Measurements from ENCODE around the gene DENND5B. TPM values are rescaled to one million over a fixed set of nuclear protein-coding genes. Genes with fewer than 3 reads are reported as not detected.
"Not testable (repeated sequence)": the region's sequence is repeated elsewhere in the genome, so short reads cannot be mapped to it uniquely, and the experiment has no call there.

The DENND5B gene
- total RNA-seq, 4 donors from 2014 or later = 1.6 to 9.7 (median 5.8) TPM

DNA sequence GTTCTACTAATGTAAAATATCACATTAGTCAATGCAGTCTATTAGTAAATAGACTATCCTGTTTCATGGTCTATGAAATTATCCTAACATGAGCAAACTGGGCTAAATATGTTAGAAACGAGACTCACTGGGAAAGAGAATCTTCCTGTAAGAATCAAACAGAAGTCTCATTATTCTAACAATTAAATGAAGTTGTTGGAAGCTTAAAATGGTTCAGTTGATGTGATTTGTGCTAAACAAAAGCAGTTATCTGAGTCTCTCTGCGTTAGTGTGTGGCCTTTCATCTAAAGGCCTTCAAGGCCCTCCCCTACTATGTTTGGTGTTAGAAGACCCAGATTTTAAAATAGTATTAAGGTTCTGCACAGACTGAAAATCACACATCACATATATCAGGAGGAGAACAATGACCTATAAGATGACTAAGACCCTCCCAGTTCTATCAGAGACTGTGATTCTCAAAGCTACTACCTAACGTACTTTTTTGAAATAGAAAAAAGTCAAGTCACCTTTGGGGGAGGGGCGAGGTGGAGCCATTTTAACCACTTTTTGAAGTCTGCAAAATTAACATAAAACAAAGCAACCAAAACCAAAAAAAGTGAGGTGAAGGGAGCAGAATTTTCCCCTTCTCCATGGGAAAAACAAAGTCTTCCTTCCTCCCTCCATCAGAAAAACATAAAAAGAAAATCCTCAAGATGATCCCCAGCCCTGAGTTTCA lies 82.3 kb downstream of the DENND5B start:
- peaks cover 5% of the 10 kb centered on the region for H3K4me1 ChIP-seq
- H3K36me3 ChIP-seq = no peaks in the 10 kb centered on the region
- no peak for DNase-seq (ENCODE audit: low spot score in 2 of 2)
- no peak overlapping the region for H3K27ac ChIP-seq
- WGBS = 81% methylated on average over 4 of the region's 4 CpGs
- TF ChIP-seq POLR2AphosphoS5 (IDR thresholded peaks at IDR 0.05) (no peak), EP300 (IDR thresholded peaks at IDR 0.05) (no peak), POLR2A (IDR thresholded peaks at IDR 0.05) (no peak)
- TF ChIP-seq, protein P1, sequence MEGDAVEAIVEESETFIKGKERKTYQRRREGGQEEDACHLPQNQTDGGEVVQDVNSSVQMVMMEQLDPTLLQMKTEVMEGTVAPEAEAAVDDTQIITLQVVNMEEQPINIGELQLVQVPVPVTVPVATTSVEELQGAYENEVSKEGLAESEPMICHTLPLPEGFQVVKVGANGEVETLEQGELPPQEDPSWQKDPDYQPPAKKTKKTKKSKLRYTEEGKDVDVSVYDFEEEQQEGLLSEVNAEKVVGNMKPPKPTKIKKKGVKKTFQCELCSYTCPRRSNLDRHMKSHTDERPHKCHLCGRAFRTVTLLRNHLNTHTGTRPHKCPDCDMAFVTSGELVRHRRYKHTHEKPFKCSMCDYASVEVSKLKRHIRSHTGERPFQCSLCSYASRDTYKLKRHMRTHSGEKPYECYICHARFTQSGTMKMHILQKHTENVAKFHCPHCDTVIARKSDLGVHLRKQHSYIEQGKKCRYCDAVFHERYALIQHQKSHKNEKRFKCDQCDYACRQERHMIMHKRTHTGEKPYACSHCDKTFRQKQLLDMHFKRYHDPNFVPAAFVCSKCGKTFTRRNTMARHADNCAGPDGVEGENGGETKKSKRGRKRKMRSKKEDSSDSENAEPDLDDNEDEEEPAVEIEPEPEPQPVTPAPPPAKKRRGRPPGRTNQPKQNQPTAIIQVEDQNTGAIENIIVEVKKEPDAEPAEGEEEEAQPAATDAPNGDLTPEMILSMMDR (IDR thresholded peaks at IDR 0.05) = no peak
- no peaks in the 10 kb centered on the region for H3K9me3 ChIP-seq
- H3K27me3 ChIP-seq = no peaks in the 10 kb centered on the region
- no peak overlapping the region for H3K4me3 ChIP-seq

DNA sequence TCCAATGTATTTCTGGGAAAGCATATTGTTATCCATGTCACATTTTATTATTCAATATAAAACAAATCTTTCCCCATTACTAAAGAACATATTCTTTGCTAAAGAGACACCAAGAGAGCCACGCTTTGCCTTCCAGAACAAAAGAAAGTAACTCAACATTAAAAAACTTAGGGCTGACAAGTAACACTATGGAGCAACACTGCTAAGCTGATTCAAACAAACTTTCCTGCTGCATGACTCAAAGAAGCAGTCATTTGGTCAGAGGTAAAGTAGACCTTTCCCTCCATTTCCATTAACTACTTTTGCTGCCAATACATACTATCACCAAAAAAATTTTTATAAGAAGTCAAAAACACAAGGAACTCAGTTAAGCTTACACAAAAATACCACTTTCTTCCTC lies 83.0 kb downstream of the DENND5B start:
- Histone ChIP-seq H3K4me1 (peaks cover 5% of the 10 kb centered on the region), H3K27me3 (no peaks in the 10 kb centered on the region), H3K36me3 (no peaks in the 10 kb centered on the region), H3K9me3 (no peaks in the 10 kb centered on the region), H3K4me3 (no peak overlapping the region), H3K27ac (no peak overlapping the region)
- DNase-seq (ENCODE audit: low spot score in 2 of 2) = no peak
- WGBS = 82% methylated on average over 1 of the region's 1 CpG
- no peak for TF ChIP-seq POLR2AphosphoS5 (IDR thresholded peaks at IDR 0.05)
- TF ChIP-seq POLR2A (IDR thresholded peaks at IDR 0.05) = no peak
- TF ChIP-seq, protein P1 (IDR thresholded peaks at IDR 0.05) = no peak
- TF ChIP-seq EP300 (IDR thresholded peaks at IDR 0.05) = no peak

DNA sequence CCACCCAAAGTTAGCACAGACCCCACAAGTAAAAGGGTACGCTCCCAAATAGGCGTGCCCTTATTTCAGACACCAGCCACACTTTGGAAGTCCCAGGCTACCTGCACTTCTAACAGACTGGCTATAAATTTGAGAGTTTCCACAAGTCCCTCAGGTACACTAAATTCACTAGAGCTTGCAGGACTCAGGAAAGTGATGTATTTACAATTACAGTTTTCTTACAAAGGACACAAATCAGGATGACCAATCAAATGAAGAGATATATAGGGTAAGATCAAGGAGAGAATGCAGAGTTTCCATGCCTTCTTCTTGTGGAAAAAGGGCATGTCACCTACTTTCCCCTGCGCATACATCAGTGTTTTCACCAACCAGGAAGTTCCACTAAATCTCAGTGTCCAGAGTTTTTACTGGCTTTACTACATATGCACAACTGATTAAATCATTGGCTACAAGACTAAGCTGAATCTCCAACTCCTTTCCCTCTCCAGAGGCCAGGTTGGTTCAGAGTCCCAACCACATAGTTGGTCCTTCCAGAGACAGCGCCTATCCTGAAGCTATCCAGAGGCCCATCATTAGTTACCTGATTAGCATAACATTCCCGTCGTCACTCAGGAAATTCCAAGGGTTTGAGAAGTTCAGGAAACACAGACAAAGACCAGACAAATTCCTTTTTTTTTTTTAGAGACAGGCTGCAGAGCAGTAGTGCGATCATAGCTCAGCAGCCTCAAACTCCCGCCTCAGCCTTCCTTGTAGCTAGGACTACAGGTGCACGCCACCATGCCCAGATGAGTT lies 84.2 kb downstream of the DENND5B start:
- TF ChIP-seq POLR2AphosphoS5 (IDR thresholded peaks at IDR 0.05) (no peak), POLR2A (IDR thresholded peaks at IDR 0.05) (no peak), EP300 (IDR thresholded peaks at IDR 0.05) (no peak)
- TF ChIP-seq, protein P1 (IDR thresholded peaks at IDR 0.05) = no peak
- Histone ChIP-seq H3K36me3 (no peaks in the 10 kb centered on the region), H3K4me1 (peaks cover 5% of the 10 kb centered on the region), H3K27ac (no peak overlapping the region), H3K4me3 (no peak overlapping the region), H3K27me3 (no peaks in the 10 kb centered on the region), H3K9me3 (no peaks in the 10 kb centered on the region)
- WGBS = 88% methylated on average over 9 of the region's 9 CpGs
- no peak for DNase-seq (ENCODE audit: low spot score in 2 of 2)

DNA sequence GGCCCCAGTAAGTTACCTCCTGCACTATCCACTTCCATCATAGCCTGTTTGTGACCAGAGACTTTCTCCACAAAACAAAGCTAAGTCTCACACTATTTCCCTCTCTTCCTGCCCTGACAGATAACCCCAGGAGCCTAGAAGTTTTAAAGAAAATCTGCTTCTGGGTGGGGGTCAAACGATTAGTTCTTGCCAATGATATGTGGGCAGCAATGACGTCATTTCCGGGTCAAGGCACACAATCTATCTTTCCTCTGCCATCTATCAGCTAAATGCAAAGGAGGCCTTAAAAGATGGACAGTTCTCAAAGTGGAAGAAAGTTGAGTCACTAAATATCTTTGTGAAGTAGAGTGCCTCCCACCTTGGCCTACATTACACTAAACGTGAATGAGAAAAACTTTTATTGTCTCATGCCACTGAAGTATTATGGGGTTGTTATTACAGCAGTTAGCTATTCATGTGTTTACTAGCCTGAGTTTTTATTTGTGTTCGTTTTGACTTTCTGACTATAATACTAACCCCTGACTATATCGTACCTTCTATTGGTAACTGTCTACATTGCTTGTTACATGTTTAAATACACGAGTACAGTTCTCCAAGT lies 86.2 kb downstream of the DENND5B start:
- H3K9me3 ChIP-seq = no peaks in the 10 kb centered on the region
- WGBS = 96% methylated on average over 7 of the region's 7 CpGs
- no peak overlapping the region for H3K27ac ChIP-seq
- H3K27me3 ChIP-seq = no peaks in the 10 kb centered on the region
- DNase-seq (ENCODE audit: low spot score in 2 of 2) = no peak
- H3K36me3 ChIP-seq = no peaks in the 10 kb centered on the region
- no peak overlapping the region for H3K4me3 ChIP-seq
- H3K4me1 ChIP-seq = no peaks in the 10 kb centered on the region
- TF ChIP-seq, protein P1 (IDR thresholded peaks at IDR 0.05) = no peak
- no peak for TF ChIP-seq EP300 (IDR thresholded peaks at IDR 0.05)
- TF ChIP-seq POLR2A (IDR thresholded peaks at IDR 0.05) = no peak
- TF ChIP-seq POLR2AphosphoS5 (IDR thresholded peaks at IDR 0.05) = no peak

DNA sequence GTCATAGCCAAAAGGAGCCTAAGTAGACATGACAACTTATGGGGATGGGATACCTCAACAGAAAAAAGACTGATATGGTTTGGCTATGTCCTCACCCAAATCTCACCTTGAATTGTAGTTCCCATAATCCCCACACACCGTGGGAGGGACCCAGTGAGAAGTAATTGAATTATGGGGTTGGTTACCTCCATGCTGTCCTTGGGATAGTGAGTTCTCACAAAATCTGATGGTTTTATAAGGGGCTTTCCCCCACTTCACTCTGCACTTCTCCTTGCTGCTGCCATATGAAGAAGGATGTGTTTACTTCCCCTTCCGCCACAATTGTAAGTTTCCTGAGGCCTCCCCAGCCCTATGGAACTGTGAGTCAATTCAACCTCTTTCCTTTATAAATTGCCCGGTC lies 89.9 kb downstream of the DENND5B start:
- 99% methylated on average over 3 of the region's 3 CpGs for WGBS
- H3K27ac ChIP-seq, H3K4me3 ChIP-seq: not testable (repeated sequence)

More for the DNA sequence above, 89.9 kb downstream of the DENND5B start:
- H3K27me3 ChIP-seq; H3K9me3 ChIP-seq; H3K4me1 ChIP-seq; H3K36me3 ChIP-seq; DNase-seq (ENCODE audit: low spot score in 2 of 2): not testable (repeated sequence)

All from suprapubic skin (tissue), 4 donors.